IPS-18c (cell line): ENCODE data around the gene H2BK1.

Experiments used
- H3K4me3 ChIP-seq: 2 replicates; pipeline ENCODE4 v1.7.0; 2013; ENCODE audit warnings: low read depth, mild to moderate bottlenecking, low read length, moderate library complexity; ENCODE audit not compliant: insufficient read depth
- H3K9me3 ChIP-seq: one replicate; pipeline ENCODE4 v1.6.1; 2013; ENCODE audit warnings: mild to moderate bottlenecking, low read length, moderate library complexity; ENCODE audit not compliant: control insufficient read depth, insufficient read depth

H2BK1 gene

GRCh38 chr7:151194188-151194587 lies 16.1 kb downstream of the H2BK1 start:
- no peak overlapping the region for H3K4me3 ChIP-seq
- H3K9me3 ChIP-seq, result no peaks in the 10 kb centered on the region

DNA sequence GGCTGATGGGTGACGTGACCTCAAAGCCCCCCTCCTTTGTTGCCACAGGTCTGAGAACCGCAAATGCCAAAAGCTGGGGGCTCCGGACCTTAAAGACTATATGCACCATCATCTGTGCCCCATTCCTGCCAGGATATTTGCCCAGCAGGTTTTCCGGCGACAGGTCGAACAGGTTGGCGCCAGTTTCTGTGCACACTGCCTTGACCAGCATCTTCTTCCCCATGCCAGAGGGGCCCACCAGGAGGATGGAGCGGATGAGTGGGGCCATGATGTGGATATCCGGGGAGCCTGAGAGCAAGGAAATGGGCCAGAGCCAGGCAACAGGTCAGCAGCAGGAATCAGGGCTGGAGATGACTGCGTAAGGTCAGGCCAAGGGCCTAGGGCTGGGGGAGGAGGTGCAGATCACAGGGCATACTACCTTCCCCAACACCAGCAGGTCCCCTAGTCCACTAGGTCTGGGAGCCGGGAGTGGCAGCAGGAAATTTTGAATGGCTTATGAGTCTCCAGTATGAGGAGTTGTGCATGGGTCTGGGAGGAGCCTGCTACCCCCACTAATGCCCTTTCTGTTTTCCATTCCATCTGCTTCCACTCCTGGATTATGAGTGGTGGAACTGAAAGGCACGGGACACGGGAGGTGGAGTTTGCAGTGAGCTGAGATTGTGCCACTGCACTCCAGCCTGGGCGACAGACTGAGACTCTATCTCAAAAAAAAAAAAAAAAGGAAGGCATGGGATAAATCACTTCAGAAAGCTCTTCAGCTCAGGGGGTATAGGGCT lies 16.9 kb downstream of the H2BK1 start:
- Histone ChIP-seq H3K4me3 (no peak overlapping the region), H3K9me3 (no peaks in the 10 kb centered on the region)

DNA sequence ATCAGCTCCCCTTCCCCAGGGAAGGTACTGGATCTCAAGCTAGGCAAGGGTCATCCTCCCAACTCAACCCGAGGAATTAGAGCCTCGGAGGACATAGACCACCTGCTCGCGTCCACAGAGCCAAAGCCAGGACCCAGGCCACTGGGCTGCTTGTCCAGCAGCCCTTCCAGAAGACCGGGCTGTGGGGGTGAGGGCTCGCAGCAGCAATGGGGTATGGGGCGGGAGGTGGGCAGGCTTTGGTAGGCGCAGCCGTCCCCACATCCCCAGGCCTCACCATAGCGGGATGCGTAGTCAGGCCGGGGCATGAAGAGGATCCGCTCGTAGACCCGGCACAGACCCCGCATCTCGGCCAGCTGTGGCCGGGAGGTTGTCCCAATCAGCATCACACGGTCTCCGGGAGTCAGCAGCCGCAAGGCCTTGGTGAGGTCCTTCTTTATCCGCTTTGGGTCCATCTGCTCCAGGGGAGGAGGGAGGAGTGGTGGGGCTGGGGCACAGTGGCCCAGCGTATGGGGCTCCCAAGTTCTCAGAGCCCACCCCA lies 18.2 kb downstream of the H2BK1 start:
- H3K9me3 ChIP-seq, result no peaks in the 10 kb centered on the region
- no peak overlapping the region for H3K4me3 ChIP-seq

- Histone ChIP-seq H3K4me3 (no peak overlapping the region), H3K9me3 (no peaks in the 10 kb centered on the region)
Observed at GRCh38 chr7:151191544-151191943, 18.7 kb downstream of the H2BK1 start.

- Histone ChIP-seq H3K4me3 (no peak overlapping the region), H3K9me3 (no peaks in the 10 kb centered on the region)
Observed at GRCh38 chr7:151189038-151189437, 21.2 kb downstream of the H2BK1 start.

- H3K4me3 ChIP-seq, result no peak overlapping the region
- H3K9me3 ChIP-seq, result no peaks in the 10 kb centered on the region
Observed at GRCh38 chr7:151188252-151188542, 22.1 kb downstream of the H2BK1 start.

DNA sequence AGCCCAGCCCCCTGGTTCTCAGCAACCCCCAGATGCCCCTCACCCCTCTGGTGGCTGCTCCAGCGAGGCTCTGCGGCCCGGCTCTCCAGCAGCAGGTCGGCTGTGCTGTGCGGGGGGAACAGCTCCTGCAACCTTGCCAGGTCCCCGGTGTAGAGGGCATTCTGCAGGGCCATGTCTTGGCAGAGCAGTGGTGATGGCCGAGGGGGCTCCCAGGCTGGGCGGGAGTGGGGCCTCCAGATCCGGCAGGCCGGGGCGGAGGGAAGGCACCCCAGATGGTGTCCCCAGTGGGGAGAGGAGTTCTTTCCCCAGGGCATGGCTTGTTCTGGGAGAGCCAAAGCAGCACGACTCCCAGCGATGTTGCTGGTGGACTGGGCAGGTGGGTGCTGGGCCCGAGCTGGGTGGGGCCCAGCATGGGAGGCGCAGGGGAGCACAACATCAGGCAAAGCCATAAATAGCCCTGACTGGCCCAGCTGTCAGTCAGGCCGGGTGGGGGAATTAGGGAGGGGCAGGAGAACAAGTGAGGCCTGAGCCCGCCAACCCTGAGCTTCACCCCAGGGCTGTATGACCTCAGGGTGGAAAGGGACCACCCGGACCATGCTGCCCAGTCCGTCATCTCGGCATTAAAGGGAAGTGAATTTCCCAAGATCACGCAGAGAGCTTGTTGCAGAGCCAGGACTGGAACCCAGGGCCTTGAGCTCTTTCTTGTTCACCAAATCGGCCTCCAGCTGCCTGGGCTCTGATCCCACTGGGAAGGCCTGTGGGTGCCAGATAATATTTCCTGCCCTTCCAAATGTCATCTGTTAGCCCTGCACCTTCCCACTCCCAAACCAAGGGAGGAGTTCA lies 22.7 kb downstream of the H2BK1 start:
- Histone ChIP-seq H3K4me3 (no peak overlapping the region), H3K9me3 (no peaks in the 10 kb centered on the region)

- no peak within 1 kb of the TSS for H3K4me3 ChIP-seq
Observed at GRCh38 chr7:151186640-151187408, 23.5 kb downstream of the H2BK1 start, which contains the start of gene ASB10. Gene ASB10 (minus strand): TSS chr7:151187250. CDS start chr7:151187130, 120 bp downstream.

GRCh38 chr7:151185762-151186639 lies 24.3 kb downstream of the H2BK1 start:
- Histone ChIP-seq H3K9me3 (no peaks in the 10 kb centered on the region), H3K4me3 (no peak overlapping the region)

More at GRCh38 chr7:151186640-151187408, 23.5 kb downstream of the H2BK1 start, which contains the start of gene ASB10:
- no peaks in the 10 kb centered on the region for H3K9me3 ChIP-seq

DNA sequence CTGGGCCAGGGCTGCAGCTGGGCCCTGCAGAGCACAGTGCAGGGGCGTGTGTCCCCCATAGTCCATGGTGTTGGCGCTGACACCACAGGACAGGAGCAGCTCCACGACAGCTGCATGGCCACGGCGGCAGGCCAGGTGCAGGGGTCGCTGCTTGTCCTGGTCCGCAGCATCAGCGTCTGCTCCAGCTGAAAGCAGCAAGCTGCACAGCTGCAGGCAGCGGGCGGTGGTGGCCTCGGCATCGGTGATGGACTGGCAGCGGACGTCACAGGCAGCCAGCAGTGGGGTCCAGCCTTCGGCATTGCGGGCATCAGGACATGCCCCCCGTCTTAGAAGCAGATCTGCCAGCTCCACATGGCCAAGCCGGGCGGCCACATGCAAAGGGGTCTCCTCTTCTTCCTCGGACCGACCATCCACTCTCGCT lies 29.3 kb downstream of the H2BK1 start:
- H3K4me3 ChIP-seq, result no peak overlapping the region
- no peaks in the 10 kb centered on the region for H3K9me3 ChIP-seq

GRCh38 chr7:151179946-151180345 lies 30.3 kb downstream of the H2BK1 start:
- Histone ChIP-seq H3K4me3 (no peak overlapping the region), H3K9me3 (no peaks in the 10 kb centered on the region)

DNA sequence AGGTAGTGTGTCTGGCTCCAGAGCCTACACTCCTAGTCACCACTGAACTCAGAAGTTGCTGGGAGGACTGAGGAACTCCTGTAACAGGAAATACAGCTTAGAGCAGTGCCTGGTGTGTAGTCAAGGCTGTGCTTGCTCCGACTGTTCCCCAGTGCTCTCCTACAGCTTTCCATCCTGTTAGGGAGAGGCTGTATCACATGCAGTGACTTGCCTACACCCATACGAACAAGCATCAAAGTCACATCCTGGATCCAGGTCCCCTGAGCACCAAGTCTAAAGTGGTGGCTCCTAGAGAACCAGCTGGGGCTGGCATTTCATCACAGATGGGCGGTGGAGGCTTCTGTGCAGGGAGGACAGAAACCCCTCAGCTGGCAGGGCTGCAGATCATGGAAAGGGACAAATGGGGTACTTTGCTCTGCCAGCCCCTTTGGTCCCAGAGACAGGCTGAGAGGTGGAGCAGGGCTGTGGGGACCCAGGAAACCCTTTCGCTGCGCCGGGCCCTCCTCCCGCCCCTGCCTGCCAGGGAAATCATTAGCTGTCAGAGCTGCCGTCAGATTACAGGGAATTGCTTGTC lies 30.9 kb downstream of the H2BK1 start:
- no peak overlapping the region for H3K4me3 ChIP-seq
- peaks cover 2% of the 10 kb centered on the region for H3K9me3 ChIP-seq

- Histone ChIP-seq H3K4me3 (no peak overlapping the region), H3K9me3 (peaks cover 3% of the 10 kb centered on the region)
Observed at GRCh38 chr7:151178831-151179230, 31.5 kb downstream of the H2BK1 start.

DNA sequence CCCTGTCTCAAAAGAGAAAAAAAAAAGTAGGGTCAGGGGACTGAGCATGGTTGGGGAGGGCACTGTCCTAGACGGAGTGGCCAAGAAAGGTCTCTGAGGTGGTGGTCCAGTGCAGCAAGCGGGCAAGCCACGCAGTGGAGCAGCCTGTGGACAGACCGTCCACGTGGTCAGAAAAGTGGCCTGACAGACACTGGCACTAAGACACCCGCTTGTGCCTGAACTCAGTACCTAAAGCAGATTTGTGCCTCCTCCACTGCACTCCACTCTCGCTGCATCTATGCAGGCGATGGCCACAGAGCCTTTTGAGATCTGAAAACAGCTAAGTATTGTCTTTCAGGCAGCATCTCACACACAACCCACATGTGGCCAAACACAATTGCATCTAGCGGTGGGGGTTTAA lies 32.1 kb downstream of the H2BK1 start:
- no peak overlapping the region for H3K4me3 ChIP-seq
- peaks cover 7% of the 10 kb centered on the region for H3K9me3 ChIP-seq

- H3K9me3 ChIP-seq, result peaks cover 7% of the 10 kb centered on the region
- no peak overlapping the region for H3K4me3 ChIP-seq
Observed at GRCh38 chr7:151177310-151177709, 33.0 kb downstream of the H2BK1 start.

DNA sequence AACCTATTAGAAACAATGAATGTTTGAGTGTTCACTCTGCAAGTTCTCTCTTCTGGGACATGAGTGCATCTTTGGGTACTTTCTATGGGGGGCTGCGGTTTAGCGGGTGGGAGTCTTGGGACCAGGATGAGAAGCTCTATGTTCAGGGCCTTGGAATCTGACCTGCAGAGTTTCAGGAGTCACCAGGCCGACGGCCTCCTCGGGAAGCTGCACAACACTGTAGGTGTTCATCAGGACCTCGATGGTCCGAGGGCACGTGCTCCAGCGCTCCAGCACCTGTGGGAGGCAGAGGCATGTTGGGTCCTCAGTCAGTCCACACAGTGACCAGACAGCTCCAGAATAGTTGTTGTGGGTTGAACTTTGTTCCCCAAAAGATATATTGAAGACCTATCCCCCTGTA lies 33.9 kb downstream of the H2BK1 start:
- peaks cover 9% of the 10 kb centered on the region for H3K9me3 ChIP-seq
- no peak overlapping the region for H3K4me3 ChIP-seq
